Activated CD4-positive, alpha-beta T cell treated with anti-CD3 and anti-CD28 coated beads, Interleukin-2, amount 10 ng/mL, durations not matched to agents 24 days and 14 days (primary cell): ENCODE measurements around the gene MICAL3. TPM values are rescaled to one million over a fixed set of nuclear protein-coding genes. Genes with fewer than 3 reads are reported as not detected.

ENCODE experiments used
- DNase-seq: peaks from one replicate; pipeline ENCODE4 v3.0.0; 2022
- H3K27ac Mint-ChIP-seq: one replicate; pipeline ENCODE4 v1.8.0; 2022; ENCODE audit warnings: mild to moderate bottlenecking, mixed read lengths
- H3K27me3 Mint-ChIP-seq: one replicate; pipeline ENCODE4 v1.8.0; 2022; ENCODE audit warnings: mixed read lengths
- H3K36me3 Mint-ChIP-seq: one replicate; pipeline ENCODE4 v1.8.0; 2022; ENCODE audit warnings: low read depth, mild to moderate bottlenecking, mixed read lengths
- H3K4me1 Mint-ChIP-seq: one replicate; pipeline ENCODE4 v1.8.0; 2021; ENCODE audit warnings: mixed read lengths
- H3K4me3 Mint-ChIP-seq: one replicate; pipeline ENCODE4 v1.8.0; 2022; ENCODE audit warnings: mild to moderate bottlenecking, moderate library complexity, mixed read lengths
- H3K9me3 Mint-ChIP-seq: one replicate; pipeline ENCODE4 v1.8.0; 2021; ENCODE audit warnings: mixed read lengths
- intact Hi-C: fragments of 100-400 bp; cut with micrococcal nuclease; formaldehyde crosslinking; loops from one replicate; pipeline ENCODE4 v1.15.1; 2023
- total RNA-seq: library from RNA; stranded (reverse); gene quantifications from 2 replicates; pipeline ENCODE4 v1.2.3, GENCODE V29; 2022

The MICAL3 gene
- total RNA-seq, 1 donor from 2014 or later: 51.2 TPM

DNA sequence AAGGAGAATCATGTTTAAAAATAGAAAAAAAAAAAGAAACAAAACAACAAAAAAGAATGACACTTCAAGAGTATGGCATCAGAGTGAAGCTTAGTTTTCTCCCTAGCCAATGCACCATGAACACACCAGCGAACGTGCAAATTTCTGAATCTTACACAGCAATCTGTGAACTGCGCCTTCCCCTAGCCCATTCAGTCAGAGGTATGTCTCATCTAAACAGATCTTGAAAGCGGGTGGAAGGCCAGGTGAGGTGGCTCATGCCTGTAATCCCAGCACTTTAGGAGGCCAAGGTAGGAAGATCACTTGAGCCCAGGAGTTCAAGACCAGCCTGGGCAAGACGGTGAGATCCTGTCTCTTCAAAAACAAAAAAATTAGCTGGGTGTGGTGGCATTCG is 113.1 kb downstream of the MICAL3 start:
- Mint-ChIP-seq H3K27me3 (no peaks in the 10 kb centered on the region), H3K27ac (no peak overlapping the region), H3K4me3 (no peak overlapping the region), H3K4me1 (no peaks in the 10 kb centered on the region), H3K36me3 (no peaks in the 10 kb centered on the region), H3K9me3 (no peaks in the 10 kb centered on the region)
- DNase-seq: no peak
- intact Hi-C loops: loop anchor here (10.0 kb wide), 1 partner anchor 113 kb away; the partner anchor contains the start of gene MICAL3

- H3K4me3 Mint-ChIP-seq: no peak overlapping the region
- H3K27ac Mint-ChIP-seq: no peak overlapping the region
- H3K36me3 Mint-ChIP-seq: peaks cover 3% of the 10 kb centered on the region
- no peaks in the 10 kb centered on the region for H3K27me3 Mint-ChIP-seq
- no peak for DNase-seq
- intact Hi-C loops: loop anchor here (10.0 kb wide), 1 partner anchor 114 kb away; the partner anchor contains the start of gene MICAL3
- no peaks in the 10 kb centered on the region for H3K4me1 Mint-ChIP-seq
- no peaks in the 10 kb centered on the region for H3K9me3 Mint-ChIP-seq
Observed at GRCh38 chr22:17910561-17911311, 113.6 kb downstream of the MICAL3 start.

GRCh38 chr22:17907748-17908051 is 116.7 kb downstream of the MICAL3 start:
- H3K27ac Mint-ChIP-seq: no peak overlapping the region
- H3K4me1 Mint-ChIP-seq: no peaks in the 10 kb centered on the region
- peaks cover 4% of the 10 kb centered on the region for H3K36me3 Mint-ChIP-seq
- DNase-seq: no peak
- no peaks in the 10 kb centered on the region for H3K9me3 Mint-ChIP-seq
- intact Hi-C loops: no loop called here
- H3K27me3 Mint-ChIP-seq: no peaks in the 10 kb centered on the region
- no peak overlapping the region for H3K4me3 Mint-ChIP-seq

- H3K9me3 Mint-ChIP-seq: no peaks in the 10 kb centered on the region
- DNase-seq: no peak
- H3K4me1 Mint-ChIP-seq: no peaks in the 10 kb centered on the region
- H3K4me3 Mint-ChIP-seq: no peak overlapping the region
- intact Hi-C loops: no loop called here
- no peak overlapping the region for H3K27ac Mint-ChIP-seq
- H3K36me3 Mint-ChIP-seq: peaks cover 4% of the 10 kb centered on the region
- H3K27me3 Mint-ChIP-seq: no peaks in the 10 kb centered on the region
Observed at GRCh38 chr22:17906978-17907747, 117.2 kb downstream of the MICAL3 start.

- no peak for DNase-seq
- intact Hi-C loops: no loop called here
- Mint-ChIP-seq H3K27me3 (no peaks in the 10 kb centered on the region), H3K4me3 (no peak overlapping the region), H3K27ac (no peak overlapping the region), H3K4me1 (no peaks in the 10 kb centered on the region), H3K9me3 (no peaks in the 10 kb centered on the region), H3K36me3 (peaks cover 7% of the 10 kb centered on the region)
Observed at GRCh38 chr22:17905445-17905844, 118.9 kb downstream of the MICAL3 start.

DNA sequence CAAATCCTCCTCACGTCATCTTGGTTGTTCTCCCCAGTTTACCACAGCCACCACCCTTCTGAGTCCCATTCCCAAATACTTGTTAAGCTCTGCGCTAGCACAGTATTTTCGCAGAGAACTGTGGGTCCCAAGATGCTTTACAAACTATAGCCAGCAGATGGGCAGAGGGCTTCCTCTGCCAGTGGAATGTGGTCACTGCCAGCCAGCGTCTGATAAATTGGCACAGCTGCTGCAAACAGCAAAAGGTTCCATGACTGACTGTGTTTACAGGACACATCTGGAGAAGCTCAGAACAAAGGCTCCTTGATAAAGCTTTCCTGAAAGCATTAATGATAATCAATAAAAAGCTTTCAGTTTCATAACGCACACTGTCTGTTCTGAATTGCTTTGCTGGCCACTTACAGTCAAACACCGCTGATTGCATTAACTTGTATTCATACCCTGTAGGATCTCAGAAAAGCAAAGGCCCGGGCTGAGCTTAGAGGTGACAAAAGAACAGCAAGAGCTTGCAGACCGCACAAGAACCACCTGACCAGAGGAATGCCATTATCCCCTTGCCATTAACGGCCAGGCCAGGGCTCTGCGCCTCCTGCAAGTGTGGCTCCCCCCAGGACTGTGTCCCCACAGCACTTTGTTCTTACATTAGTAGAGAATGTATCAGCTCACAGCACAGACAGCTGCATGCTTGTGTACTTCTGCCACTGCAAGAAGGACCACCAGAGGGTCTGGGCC is 120.6 kb downstream of the MICAL3 start:
- H3K4me1 Mint-ChIP-seq: peaks cover 2% of the 10 kb centered on the region
- H3K36me3 Mint-ChIP-seq: peaks cover 9% of the 10 kb centered on the region
- no peak overlapping the region for H3K27ac Mint-ChIP-seq
- H3K27me3 Mint-ChIP-seq: no peaks in the 10 kb centered on the region
- no peak for DNase-seq
- H3K4me3 Mint-ChIP-seq: no peak overlapping the region
- intact Hi-C loops: no loop called here
- no peaks in the 10 kb centered on the region for H3K9me3 Mint-ChIP-seq

DNA sequence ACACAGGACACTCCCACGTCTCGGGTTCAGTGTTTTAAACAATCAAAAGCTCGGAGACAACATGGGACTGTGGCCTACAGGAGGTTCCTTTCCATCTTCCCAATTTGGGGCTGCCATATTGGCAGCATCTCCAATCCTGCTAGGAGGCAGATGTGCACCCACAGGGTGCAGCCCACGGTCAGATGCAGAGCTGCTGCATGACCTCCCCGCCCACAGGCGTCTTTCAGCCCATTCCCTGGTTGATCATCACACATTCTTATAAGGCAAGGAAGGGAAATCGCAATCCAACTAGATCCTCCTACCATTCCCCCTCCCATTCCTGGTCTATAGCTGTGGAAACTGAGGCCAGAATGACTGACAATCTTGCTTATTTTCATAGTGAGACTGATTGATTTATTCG is 121.4 kb downstream of the MICAL3 start:
- peaks cover 2% of the 10 kb centered on the region for H3K4me1 Mint-ChIP-seq
- intact Hi-C loops: no loop called here

DNA sequence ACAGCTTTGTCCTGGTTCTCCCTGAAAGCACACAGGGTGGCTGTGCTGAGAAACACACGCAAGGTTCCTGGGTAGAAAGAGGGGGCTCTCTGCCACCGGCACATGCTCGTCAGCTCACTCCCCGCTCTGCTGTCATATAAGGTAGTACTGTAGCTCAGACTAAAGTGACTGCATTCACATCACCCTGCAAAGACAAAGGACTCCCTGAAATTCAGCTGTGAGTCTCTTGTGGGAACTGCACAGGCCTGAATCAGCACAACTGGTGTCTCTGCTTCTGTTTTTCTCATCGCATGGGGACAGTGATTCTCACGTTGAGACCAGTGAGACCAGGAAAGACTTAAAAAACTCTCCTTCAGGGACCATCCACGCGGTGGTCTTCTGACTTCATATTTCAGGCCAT is 126.0 kb downstream of the MICAL3 start:
- Mint-ChIP-seq H3K27ac (no peak overlapping the region), H3K36me3 (peaks cover 12% of the 10 kb centered on the region)
- intact Hi-C loops: no loop called here

More for the DNA sequence above, 121.4 kb downstream of the MICAL3 start:
- DNase-seq: no peak
- H3K27ac Mint-ChIP-seq: no peak overlapping the region
- no peaks in the 10 kb centered on the region for H3K9me3 Mint-ChIP-seq
- no peaks in the 10 kb centered on the region for H3K27me3 Mint-ChIP-seq
- H3K36me3 Mint-ChIP-seq: peaks cover 9% of the 10 kb centered on the region
- H3K4me3 Mint-ChIP-seq: no peak overlapping the region

DNA sequence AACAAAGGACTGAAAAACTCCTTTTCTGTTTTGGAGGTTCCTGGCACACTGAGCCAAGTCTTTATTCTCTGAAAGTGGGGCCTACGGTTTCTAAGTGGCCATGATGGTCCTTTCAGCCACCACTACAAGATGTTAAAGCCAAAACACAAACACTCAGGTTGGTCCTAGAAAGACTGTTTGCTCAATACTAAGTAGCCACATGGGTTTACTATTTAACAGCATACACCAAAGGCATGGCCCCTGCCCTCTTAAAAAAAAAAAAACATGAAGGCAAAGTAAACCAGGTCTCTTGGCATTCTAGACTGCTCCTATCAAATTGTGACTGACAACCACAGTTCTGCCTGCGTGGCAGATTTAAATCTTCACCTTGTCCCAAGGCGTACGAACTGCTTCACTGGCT is 126.5 kb downstream of the MICAL3 start:
- H3K4me3 Mint-ChIP-seq: no peak overlapping the region
- H3K36me3 Mint-ChIP-seq: peaks cover 11% of the 10 kb centered on the region
- no peak overlapping the region for H3K27ac Mint-ChIP-seq
- no peaks in the 10 kb centered on the region for H3K27me3 Mint-ChIP-seq
- intact Hi-C loops: no loop called here
- no peak for DNase-seq
- H3K9me3 Mint-ChIP-seq: no peaks in the 10 kb centered on the region
- H3K4me1 Mint-ChIP-seq: peaks cover 2% of the 10 kb centered on the region

More for the DNA sequence above, 126.0 kb downstream of the MICAL3 start:
- DNase-seq: no peak
- no peaks in the 10 kb centered on the region for H3K27me3 Mint-ChIP-seq
- H3K4me1 Mint-ChIP-seq: peaks cover 2% of the 10 kb centered on the region
- no peaks in the 10 kb centered on the region for H3K9me3 Mint-ChIP-seq
- H3K4me3 Mint-ChIP-seq: no peak overlapping the region

DNA sequence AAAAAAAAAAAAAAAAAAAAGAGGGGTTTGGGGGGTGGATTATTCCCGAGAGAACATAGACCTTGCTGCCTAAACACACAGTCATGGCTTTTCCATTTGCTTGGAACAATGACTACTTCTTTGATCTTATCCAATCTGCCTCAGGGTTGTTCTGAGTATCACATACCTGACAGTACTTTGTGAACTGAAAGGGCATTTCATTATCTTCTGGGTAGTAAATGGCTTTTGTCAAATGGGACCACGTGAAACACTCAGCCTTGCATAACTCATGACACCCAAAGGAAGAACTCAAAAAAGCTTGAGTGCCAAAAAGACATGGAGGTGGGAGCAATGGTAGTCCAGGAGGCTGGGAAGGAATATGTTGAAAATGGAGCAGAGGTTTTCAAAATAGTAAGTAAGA is 126.9 kb downstream of the MICAL3 start:
- H3K4me1 Mint-ChIP-seq: peaks cover 2% of the 10 kb centered on the region
- intact Hi-C loops: no loop called here
- H3K9me3 Mint-ChIP-seq: no peaks in the 10 kb centered on the region
- no peak overlapping the region for H3K4me3 Mint-ChIP-seq
- H3K27me3 Mint-ChIP-seq: no peaks in the 10 kb centered on the region
- DNase-seq: no peak
- no peak overlapping the region for H3K27ac Mint-ChIP-seq
- H3K36me3 Mint-ChIP-seq: peaks cover 14% of the 10 kb centered on the region

GRCh38 chr22:17896586-17896985 is 127.8 kb downstream of the MICAL3 start:
- Mint-ChIP-seq H3K9me3 (no peaks in the 10 kb centered on the region), H3K27me3 (no peaks in the 10 kb centered on the region), H3K36me3 (peaks cover 14% of the 10 kb centered on the region), H3K27ac (no peak overlapping the region), H3K4me1 (peaks cover 2% of the 10 kb centered on the region), H3K4me3 (no peak overlapping the region)
- intact Hi-C loops: no loop called here
- DNase-seq: no peak

- Mint-ChIP-seq H3K4me3 (no peak overlapping the region), H3K27ac (no peak overlapping the region), H3K9me3 (no peaks in the 10 kb centered on the region), H3K4me1 (peaks cover 5% of the 10 kb centered on the region), H3K36me3 (peaks cover 11% of the 10 kb centered on the region), H3K27me3 (no peaks in the 10 kb centered on the region)
- no peak for DNase-seq
- intact Hi-C loops: no loop called here
Observed at GRCh38 chr22:17893900-17894535, 130.3 kb downstream of the MICAL3 start.

DNA sequence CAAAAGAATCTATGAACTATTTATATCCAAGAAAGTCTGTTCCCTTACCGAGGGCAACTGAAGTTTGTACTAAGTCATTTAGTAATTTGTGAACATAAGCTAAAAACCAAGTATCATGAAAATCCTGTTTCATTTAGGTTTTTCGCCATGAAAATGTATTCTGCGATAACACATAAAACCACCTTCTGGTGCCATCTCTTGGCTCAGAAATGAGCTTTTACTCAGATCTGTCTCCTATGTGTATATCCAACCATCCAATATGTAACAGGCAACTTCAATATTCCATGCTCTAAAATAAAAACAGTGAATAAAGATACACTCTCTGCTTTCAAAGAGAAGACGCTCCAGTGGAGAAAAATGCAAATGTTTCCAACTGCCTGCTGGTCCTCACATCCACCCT is 132.0 kb downstream of the MICAL3 start:
- Mint-ChIP-seq H3K4me1 (peaks cover 5% of the 10 kb centered on the region), H3K4me3 (no peak overlapping the region), H3K27ac (no peak overlapping the region), H3K27me3 (no peaks in the 10 kb centered on the region), H3K36me3 (peaks cover 14% of the 10 kb centered on the region), H3K9me3 (no peaks in the 10 kb centered on the region)
- intact Hi-C loops: no loop called here
- DNase-seq: no peak
